ENCODE measurements around the gene CDH8.

The CDH8 gene

DNA sequence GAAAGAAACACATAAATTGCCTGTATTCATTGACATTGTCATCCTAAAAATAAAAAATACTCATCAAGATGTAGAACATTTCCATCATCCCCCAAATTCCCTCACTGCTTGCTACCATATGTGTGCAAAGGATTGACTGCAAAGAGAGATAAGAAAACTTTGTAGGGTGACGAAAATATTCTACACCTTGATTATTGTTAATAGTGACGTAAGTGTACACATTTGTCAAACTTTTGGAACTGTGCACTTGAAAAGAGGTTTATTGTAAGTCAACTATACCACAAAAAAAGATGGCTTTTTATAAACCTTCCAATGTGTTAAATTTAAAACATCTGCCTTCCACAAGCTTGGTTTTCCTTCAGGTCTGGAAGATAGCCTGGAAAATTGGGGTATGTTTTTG is 359.5 kb downstream of the CDH8 start:
- Histone ChIP-seq H3K27ac (no peak overlapping the region), H3K4me1 (ENCODE audit: low read depth, poor library complexity, severe bottlenecking) (peaks cover 15% of the 10 kb centered on the region), H3K36me3 (ENCODE audit: insufficient read depth) (no peaks in the 10 kb centered on the region), H4K20me1 (ENCODE audit: insufficient read depth) (no peaks in the 10 kb centered on the region), H3K9ac (no peak overlapping the region), H3K79me2 (ENCODE audit: insufficient read depth, low read depth) (no peaks in the 10 kb centered on the region), H2AFZ (ENCODE audit: low read depth) (no peak overlapping the region), H3K4me2 (no peak overlapping the region), H3K4me3 (IDR thresholded peaks at IDR 0.05; ENCODE audit: insufficient read depth, low read depth, low read length) (no peak overlapping the region), H3K27me3 (ENCODE audit: insufficient read depth, low read depth) (no peaks in the 10 kb centered on the region)
- TF ChIP-seq, protein P1, sequence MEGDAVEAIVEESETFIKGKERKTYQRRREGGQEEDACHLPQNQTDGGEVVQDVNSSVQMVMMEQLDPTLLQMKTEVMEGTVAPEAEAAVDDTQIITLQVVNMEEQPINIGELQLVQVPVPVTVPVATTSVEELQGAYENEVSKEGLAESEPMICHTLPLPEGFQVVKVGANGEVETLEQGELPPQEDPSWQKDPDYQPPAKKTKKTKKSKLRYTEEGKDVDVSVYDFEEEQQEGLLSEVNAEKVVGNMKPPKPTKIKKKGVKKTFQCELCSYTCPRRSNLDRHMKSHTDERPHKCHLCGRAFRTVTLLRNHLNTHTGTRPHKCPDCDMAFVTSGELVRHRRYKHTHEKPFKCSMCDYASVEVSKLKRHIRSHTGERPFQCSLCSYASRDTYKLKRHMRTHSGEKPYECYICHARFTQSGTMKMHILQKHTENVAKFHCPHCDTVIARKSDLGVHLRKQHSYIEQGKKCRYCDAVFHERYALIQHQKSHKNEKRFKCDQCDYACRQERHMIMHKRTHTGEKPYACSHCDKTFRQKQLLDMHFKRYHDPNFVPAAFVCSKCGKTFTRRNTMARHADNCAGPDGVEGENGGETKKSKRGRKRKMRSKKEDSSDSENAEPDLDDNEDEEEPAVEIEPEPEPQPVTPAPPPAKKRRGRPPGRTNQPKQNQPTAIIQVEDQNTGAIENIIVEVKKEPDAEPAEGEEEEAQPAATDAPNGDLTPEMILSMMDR (conservative IDR thresholded peaks at IDR 0.05; ENCODE audit: low read depth, low read length): no peak

DNA sequence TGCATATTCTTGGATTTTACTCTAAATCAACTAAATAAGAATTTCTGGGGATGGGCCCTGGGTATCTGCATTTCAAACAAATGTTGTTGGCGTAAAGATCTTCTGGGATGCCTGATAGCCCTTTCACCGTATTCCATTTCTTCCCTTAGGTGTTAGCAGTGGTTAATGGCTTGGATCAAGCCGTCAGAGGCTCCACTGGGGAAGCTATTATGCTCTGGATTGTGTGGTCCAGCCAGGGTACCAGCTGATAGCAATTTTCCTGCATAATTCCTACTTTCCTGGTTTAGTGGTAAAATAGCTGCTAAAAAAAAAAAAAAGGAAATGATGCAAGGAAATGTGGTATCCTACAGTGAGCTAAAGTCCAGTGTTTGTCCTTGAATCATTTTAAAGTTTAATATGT is 365.1 kb downstream of the CDH8 start:
- Histone ChIP-seq H3K4me3 (IDR thresholded peaks at IDR 0.05; ENCODE audit: insufficient read depth, low read depth, low read length) (no peak overlapping the region), H2AFZ (ENCODE audit: low read depth) (no peak overlapping the region), H3K36me3 (ENCODE audit: insufficient read depth) (no peaks in the 10 kb centered on the region), H3K27me3 (ENCODE audit: insufficient read depth, low read depth) (no peaks in the 10 kb centered on the region), H3K9ac (no peak overlapping the region), H3K4me1 (ENCODE audit: low read depth, poor library complexity, severe bottlenecking) (peaks cover 6% of the 10 kb centered on the region), H4K20me1 (ENCODE audit: insufficient read depth) (no peaks in the 10 kb centered on the region), H3K27ac (no peak overlapping the region), H3K4me2 (no peak overlapping the region), H3K79me2 (ENCODE audit: insufficient read depth, low read depth) (no peaks in the 10 kb centered on the region)
- TF ChIP-seq, protein P1 (conservative IDR thresholded peaks at IDR 0.05; ENCODE audit: low read depth, low read length): no peak

DNA sequence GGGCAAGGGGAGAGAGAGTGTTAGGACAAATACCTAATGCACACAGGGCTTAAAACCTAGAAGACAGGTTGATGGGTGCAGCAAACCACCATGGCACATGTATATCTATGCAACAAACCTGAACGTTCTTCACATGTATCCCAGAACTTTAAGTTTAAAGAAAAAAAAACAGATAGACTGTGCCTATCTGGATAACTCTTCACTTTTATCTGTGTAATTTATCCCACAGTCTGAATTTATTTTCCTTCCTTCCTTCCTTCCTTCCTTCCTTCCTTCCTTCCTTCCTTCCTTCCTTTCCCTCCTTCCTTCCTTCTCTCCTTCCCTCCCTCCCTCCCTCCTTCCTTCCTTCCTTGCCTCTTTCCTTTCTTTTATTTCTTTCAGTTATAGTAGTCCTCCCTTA is 370.7 kb downstream of the CDH8 start:
- H4K20me1 ChIP-seq (ENCODE audit: insufficient read depth): no peaks in the 10 kb centered on the region
- no peaks in the 10 kb centered on the region for H3K4me1 ChIP-seq (ENCODE audit: low read depth, poor library complexity, severe bottlenecking)
- H3K79me2 ChIP-seq (ENCODE audit: insufficient read depth, low read depth): no peaks in the 10 kb centered on the region
- H3K4me2 ChIP-seq: no peak overlapping the region
- TF ChIP-seq, protein P1 (conservative IDR thresholded peaks at IDR 0.05; ENCODE audit: low read depth, low read length): no peak
- H2AFZ ChIP-seq (ENCODE audit: low read depth): no peak overlapping the region
- H3K4me3 ChIP-seq (IDR thresholded peaks at IDR 0.05; ENCODE audit: insufficient read depth, low read depth, low read length): no peak overlapping the region
- no peaks in the 10 kb centered on the region for H3K36me3 ChIP-seq (ENCODE audit: insufficient read depth)
- no peaks in the 10 kb centered on the region for H3K27me3 ChIP-seq (ENCODE audit: insufficient read depth, low read depth)
- no peak overlapping the region for H3K27ac ChIP-seq
- H3K9ac ChIP-seq: no peak overlapping the region

DNA sequence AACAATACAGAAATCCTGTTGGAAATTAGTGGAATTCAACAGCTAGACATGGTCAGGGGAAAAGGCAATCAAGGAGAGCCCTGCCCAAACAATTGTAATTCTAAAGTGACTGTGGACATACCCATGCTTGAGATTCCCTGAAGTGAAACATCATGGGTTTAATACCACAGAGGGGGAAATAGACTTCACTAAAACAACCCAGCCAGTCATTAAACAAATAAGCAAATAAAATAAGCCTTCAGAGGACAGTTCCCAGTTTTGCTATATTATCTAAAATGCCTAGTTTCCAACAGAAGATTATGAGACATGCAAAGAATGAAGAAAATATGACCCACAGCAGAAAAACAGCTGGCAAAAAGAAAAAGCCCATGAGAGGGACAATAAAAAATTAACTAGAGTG is 376.3 kb downstream of the CDH8 start:
- H4K20me1 ChIP-seq (ENCODE audit: insufficient read depth): no peaks in the 10 kb centered on the region
- H3K4me2 ChIP-seq: no peak overlapping the region
- H3K4me3 ChIP-seq (IDR thresholded peaks at IDR 0.05; ENCODE audit: insufficient read depth, low read depth, low read length): no peak overlapping the region
- H3K79me2 ChIP-seq (ENCODE audit: insufficient read depth, low read depth): no peaks in the 10 kb centered on the region
- no peaks in the 10 kb centered on the region for H3K4me1 ChIP-seq (ENCODE audit: low read depth, poor library complexity, severe bottlenecking)
- no peak overlapping the region for H3K9ac ChIP-seq
- H2AFZ ChIP-seq (ENCODE audit: low read depth): no peak overlapping the region
- H3K27me3 ChIP-seq (ENCODE audit: insufficient read depth, low read depth): no peaks in the 10 kb centered on the region
- H3K27ac ChIP-seq: no peak overlapping the region
- TF ChIP-seq, protein P1 (conservative IDR thresholded peaks at IDR 0.05; ENCODE audit: low read depth, low read length): no peak
- H3K36me3 ChIP-seq (ENCODE audit: insufficient read depth): no peaks in the 10 kb centered on the region
